GM10266 (cell line): Measurements from ENCODE around the gene SPDL1.

Experiments
- DNase-seq: peaks from one replicate; pipeline ENCODE4 v3.0.0; 2012; ENCODE audit errors: extremely low spot score
- CTCF ChIP-seq: IDR thresholded peaks from 2 replicates; pipeline ENCODE4 v1.5.1; 2012; ENCODE audit warnings: mild to moderate bottlenecking, low read depth; ENCODE audit not compliant: control insufficient read depth, insufficient read depth; ENCODE audit errors: missing control alignments

SPDL1 gene

GRCh38 chr5:169628892-169629291 lies 45.3 kb downstream of the SPDL1 start:
- no peak for DNase-seq
- no peak for TF ChIP-seq CTCF

GRCh38 chr5:169629847-169630548 lies 46.4 kb downstream of the SPDL1 start:
- DNase-seq = no peak
- no peak for TF ChIP-seq CTCF

- no peak for DNase-seq
- TF ChIP-seq CTCF = no peak
Measured at GRCh38 chr5:169631360-169631759, 47.8 kb downstream of the SPDL1 start.

GRCh38 chr5:169632946-169633345 lies 49.4 kb downstream of the SPDL1 start:
- DNase-seq = no peak
- no peak for TF ChIP-seq CTCF

- no peak for TF ChIP-seq CTCF
- DNase-seq = no peak
Measured at GRCh38 chr5:169634606-169635005, 51.0 kb downstream of the SPDL1 start.

GRCh38 chr5:169635936-169636335 lies 52.4 kb downstream of the SPDL1 start:
- no peak for DNase-seq
- no peak for TF ChIP-seq CTCF

- no peak for DNase-seq
- TF ChIP-seq CTCF = no peak
Measured at GRCh38 chr5:169636477-169637084, 53.0 kb downstream of the SPDL1 start.
